Measurements from ENCODE around the gene ATP13A5. TPM values are rescaled to one million over a fixed set of nuclear protein-coding genes. Genes with fewer than 3 reads are reported as not detected.
A peak's percentile ranks its signal among the peaks of the same experiment; 100 is the strongest.

ATP13A5 gene
- total RNA-seq (2014; rRNA removed; shearing (Covaris generic)) = not detected in 2 replicates
- not detected in 2 replicates for polyA plus RNA-seq (2016; fragmentation: Nextera tagmentation; extraction: Ambion mirVana)
- long read RNA-seq = 0 reads

- Histone ChIP-seq H3K4me3 (no peak within 1 kb of the TSS), H3K4me1 (ENCODE audit: insufficient read depth) (peaks cover 14% of the 10 kb centered on the region), H2AFZ (peak within 1 kb of the TSS; percentile 11; the same call in 1 of the 2 replicates), H3K9me2 (ENCODE audit: insufficient read depth) (peaks cover 20% of the 10 kb centered on the region), H3F3A (replicated peaks; ENCODE audit: low read depth) (no peaks in the 10 kb centered on the region), H4K20me1 (replicated peaks; ENCODE audit: insufficient read depth) (no peaks in the 10 kb centered on the region), H3K4me2 (no peak within 1 kb of the TSS), H3K27ac (ENCODE audit: low read depth) (no peak within 1 kb of the TSS), H3K36me3 (ENCODE audit: insufficient read depth) (no peaks in the 10 kb centered on the region), H3K27me3 (ENCODE audit: insufficient read depth) (no peaks in the 10 kb centered on the region), H3K79me2 (replicated peaks; ENCODE audit: insufficient read depth) (no peaks in the 10 kb centered on the region)
- Mint-ChIP-seq H3K9me3 (no peaks in the 10 kb centered on the region), H3K4me1 (peaks cover 14% of the 10 kb centered on the region), H3K4me3 (no peak within 1 kb of the TSS), H3K27ac (no peak within 1 kb of the TSS), H3K36me3 (ENCODE audit: low read depth) (no peaks in the 10 kb centered on the region; the same call in 2 of the 3 replicates), H3K27me3 (ENCODE audit: insufficient read depth, low read depth, poor library complexity) (peaks cover 2% of the 10 kb centered on the region)
- TF ChIP-seq, protein P1, sequence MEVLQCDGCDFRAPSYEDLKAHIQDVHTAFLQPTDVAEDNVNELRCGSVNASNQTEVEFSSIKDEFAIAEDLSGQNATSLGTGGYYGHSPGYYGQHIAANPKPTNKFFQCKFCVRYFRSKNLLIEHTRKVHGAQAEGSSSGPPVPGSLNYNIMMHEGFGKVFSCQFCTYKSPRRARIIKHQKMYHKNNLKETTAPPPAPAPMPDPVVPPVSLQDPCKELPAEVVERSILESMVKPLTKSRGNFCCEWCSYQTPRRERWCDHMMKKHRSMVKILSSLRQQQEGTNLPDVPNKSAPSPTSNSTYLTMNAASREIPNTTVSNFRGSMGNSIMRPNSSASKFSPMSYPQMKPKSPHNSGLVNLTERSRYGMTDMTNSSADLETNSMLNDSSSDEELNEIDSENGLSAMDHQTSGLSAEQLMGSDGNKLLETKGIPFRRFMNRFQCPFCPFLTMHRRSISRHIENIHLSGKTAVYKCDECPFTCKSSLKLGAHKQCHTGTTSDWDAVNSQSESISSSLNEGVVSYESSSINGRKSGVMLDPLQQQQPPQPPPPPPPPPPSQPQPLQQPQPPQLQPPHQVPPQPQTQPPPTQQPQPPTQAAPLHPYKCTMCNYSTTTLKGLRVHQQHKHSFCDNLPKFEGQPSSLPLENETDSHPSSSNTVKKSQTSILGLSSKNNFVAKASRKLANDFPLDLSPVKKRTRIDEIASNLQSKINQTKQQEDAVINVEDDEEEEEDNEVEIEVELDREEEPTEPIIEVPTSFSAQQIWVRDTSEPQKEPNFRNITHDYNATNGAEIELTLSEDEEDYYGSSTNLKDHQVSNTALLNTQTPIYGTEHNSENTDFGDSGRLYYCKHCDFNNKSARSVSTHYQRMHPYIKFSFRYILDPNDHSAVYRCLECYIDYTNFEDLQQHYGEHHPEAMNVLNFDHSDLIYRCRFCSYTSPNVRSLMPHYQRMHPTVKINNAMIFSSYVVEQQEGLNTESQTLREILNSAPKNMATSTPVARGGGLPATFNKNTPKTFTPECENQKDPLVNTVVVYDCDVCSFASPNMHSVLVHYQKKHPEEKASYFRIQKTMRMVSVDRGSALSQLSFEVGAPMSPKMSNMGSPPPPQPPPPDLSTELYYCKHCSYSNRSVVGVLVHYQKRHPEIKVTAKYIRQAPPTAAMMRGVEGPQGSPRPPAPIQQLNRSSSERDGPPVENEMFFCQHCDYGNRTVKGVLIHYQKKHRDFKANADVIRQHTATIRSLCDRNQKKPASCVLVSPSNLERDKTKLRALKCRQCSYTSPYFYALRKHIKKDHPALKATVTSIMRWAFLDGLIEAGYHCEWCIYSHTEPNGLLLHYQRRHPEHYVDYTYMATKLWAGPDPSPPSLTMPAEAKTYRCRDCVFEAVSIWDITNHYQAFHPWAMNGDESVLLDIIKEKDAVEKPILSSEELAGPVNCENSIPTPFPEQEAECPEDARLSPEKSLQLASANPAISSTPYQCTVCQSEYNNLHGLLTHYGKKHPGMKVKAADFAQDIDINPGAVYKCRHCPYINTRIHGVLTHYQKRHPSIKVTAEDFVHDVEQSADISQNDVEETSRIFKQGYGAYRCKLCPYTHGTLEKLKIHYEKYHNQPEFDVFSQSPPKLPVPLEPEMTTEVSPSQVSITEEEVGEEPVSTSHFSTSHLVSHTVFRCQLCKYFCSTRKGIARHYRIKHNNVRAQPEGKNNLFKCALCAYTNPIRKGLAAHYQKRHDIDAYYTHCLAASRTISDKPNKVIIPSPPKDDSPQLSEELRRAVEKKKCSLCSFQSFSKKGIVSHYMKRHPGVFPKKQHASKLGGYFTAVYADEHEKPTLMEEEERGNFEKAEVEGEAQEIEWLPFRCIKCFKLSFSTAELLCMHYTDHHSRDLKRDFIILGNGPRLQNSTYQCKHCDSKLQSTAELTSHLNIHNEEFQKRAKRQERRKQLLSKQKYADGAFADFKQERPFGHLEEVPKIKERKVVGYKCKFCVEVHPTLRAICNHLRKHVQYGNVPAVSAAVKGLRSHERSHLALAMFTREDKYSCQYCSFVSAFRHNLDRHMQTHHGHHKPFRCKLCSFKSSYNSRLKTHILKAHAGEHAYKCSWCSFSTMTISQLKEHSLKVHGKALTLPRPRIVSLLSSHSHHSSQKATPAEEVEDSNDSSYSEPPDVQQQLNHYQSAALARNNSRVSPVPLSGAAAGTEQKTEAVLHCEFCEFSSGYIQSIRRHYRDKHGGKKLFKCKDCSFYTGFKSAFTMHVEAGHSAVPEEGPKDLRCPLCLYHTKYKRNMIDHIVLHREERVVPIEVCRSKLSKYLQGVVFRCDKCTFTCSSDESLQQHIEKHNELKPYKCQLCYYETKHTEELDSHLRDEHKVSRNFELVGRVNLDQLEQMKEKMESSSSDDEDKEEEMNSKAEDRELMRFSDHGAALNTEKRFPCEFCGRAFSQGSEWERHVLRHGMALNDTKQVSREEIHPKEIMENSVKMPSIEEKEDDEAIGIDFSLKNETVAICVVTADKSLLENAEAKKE (CRISPR knock-in tag; IDR thresholded peaks at IDR 0.05) = no peak
- TF ChIP-seq STAT1 (IDR thresholded peaks at IDR 0.05; ENCODE audit: unreplicated experiment) = no peak
- TF ChIP-seq NANOG (IDR thresholded peaks at IDR 0.05; ENCODE audit: borderline replicate concordance) = no peak
- no peak for TF ChIP-seq ZNF331 (CRISPR knock-in tag; IDR thresholded peaks at IDR 0.05; ENCODE audit: low read depth)
- TF ChIP-seq, protein P2, sequence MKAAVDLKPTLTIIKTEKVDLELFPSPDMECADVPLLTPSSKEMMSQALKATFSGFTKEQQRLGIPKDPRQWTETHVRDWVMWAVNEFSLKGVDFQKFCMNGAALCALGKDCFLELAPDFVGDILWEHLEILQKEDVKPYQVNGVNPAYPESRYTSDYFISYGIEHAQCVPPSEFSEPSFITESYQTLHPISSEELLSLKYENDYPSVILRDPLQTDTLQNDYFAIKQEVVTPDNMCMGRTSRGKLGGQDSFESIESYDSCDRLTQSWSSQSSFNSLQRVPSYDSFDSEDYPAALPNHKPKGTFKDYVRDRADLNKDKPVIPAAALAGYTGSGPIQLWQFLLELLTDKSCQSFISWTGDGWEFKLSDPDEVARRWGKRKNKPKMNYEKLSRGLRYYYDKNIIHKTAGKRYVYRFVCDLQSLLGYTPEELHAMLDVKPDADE (IDR thresholded peaks at IDR 0.05) = no peak
- TF ChIP-seq, protein P3, sequence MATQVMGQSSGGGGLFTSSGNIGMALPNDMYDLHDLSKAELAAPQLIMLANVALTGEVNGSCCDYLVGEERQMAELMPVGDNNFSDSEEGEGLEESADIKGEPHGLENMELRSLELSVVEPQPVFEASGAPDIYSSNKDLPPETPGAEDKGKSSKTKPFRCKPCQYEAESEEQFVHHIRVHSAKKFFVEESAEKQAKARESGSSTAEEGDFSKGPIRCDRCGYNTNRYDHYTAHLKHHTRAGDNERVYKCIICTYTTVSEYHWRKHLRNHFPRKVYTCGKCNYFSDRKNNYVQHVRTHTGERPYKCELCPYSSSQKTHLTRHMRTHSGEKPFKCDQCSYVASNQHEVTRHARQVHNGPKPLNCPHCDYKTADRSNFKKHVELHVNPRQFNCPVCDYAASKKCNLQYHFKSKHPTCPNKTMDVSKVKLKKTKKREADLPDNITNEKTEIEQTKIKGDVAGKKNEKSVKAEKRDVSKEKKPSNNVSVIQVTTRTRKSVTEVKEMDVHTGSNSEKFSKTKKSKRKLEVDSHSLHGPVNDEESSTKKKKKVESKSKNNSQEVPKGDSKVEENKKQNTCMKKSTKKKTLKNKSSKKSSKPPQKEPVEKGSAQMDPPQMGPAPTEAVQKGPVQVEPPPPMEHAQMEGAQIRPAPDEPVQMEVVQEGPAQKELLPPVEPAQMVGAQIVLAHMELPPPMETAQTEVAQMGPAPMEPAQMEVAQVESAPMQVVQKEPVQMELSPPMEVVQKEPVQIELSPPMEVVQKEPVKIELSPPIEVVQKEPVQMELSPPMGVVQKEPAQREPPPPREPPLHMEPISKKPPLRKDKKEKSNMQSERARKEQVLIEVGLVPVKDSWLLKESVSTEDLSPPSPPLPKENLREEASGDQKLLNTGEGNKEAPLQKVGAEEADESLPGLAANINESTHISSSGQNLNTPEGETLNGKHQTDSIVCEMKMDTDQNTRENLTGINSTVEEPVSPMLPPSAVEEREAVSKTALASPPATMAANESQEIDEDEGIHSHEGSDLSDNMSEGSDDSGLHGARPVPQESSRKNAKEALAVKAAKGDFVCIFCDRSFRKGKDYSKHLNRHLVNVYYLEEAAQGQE (IDR thresholded peaks at IDR 0.05; ENCODE audit: unreplicated experiment) = no peak
- no peak for TF ChIP-seq EZH2 (IDR thresholded peaks at IDR 0.05; ENCODE audit: low read depth, unreplicated experiment)
- no peak for TF ChIP-seq CREB1 (CRISPR knock-in tag; IDR thresholded peaks at IDR 0.05; ENCODE audit: low read depth)
- TF ChIP-seq, protein P4, sequence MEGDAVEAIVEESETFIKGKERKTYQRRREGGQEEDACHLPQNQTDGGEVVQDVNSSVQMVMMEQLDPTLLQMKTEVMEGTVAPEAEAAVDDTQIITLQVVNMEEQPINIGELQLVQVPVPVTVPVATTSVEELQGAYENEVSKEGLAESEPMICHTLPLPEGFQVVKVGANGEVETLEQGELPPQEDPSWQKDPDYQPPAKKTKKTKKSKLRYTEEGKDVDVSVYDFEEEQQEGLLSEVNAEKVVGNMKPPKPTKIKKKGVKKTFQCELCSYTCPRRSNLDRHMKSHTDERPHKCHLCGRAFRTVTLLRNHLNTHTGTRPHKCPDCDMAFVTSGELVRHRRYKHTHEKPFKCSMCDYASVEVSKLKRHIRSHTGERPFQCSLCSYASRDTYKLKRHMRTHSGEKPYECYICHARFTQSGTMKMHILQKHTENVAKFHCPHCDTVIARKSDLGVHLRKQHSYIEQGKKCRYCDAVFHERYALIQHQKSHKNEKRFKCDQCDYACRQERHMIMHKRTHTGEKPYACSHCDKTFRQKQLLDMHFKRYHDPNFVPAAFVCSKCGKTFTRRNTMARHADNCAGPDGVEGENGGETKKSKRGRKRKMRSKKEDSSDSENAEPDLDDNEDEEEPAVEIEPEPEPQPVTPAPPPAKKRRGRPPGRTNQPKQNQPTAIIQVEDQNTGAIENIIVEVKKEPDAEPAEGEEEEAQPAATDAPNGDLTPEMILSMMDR (conservative IDR thresholded peaks at IDR 0.05; ENCODE audit: low read depth in 2 of 2) = no peak
- TF ChIP-seq EZH2phosphoT487 (IDR thresholded peaks at IDR 0.05; ENCODE audit: unreplicated experiment) = no peak
- no peak for TF ChIP-seq POLR2AphosphoS5 (IDR thresholded peaks at IDR 0.05; ENCODE audit: low read depth)
- no peak for TF ChIP-seq ZNF114 (CRISPR knock-in tag; IDR thresholded peaks at IDR 0.05)
- TF ChIP-seq JUNB (IDR thresholded peaks at IDR 0.05; ENCODE audit: unreplicated experiment) = no peak
- no peak for ATAC-seq
- DNase-seq (ENCODE audit: low spot score) = no peak
Measured at GRCh38 chr3:193378706-193379105, at the start of gene ATP13A5. TSS of gene ATP13A5 (minus strand) at chr3:193378753. CDS start at chr3:193378725, 28 bp downstream.
